Tongue (tissue), 2 donors: Measurements from ENCODE around the gene ATP6V1G3. TPM values are rescaled to one million over a fixed set of nuclear protein-coding genes. Genes with fewer than 3 reads are reported as not detected.
"Not testable (repeated sequence)": the region's sequence is repeated elsewhere in the genome, so short reads cannot be mapped to it uniquely, and the experiment has no call there.

Experiments used
- DNase-seq: peaks from one replicate; pipeline ENCODE4 v3.0.0-alpha.2; 2015
- total RNA-seq: library from RNA; depleted of rRNA; stranded (reverse); fragments of >200 nt; gene quantifications from one replicate; pipeline ENCODE4 v1.2.3, GENCODE V29; 2014

Gene ATP6V1G3
- total RNA-seq, result not detected

GRCh38 chr1:198540580-198540979, at the start of gene ATP6V1G3:
TSS of gene ATP6V1G3 (minus strand) at chr1:198540680. CDS start at chr1:198540650, 30 bp downstream.
- DNase-seq, result no peak

GRCh38 chr1:198588845-198589244, 48.4 kb upstream of the ATP6V1G3 start:
- no peak for DNase-seq

GRCh38 chr1:198584163-198584562, 43.7 kb upstream of the ATP6V1G3 start:
- no peak for DNase-seq

GRCh38 chr1:198583209-198583802, 42.8 kb upstream of the ATP6V1G3 start:
- not testable (repeated sequence) for DNase-seq

GRCh38 chr1:198577444-198577843, 37.0 kb upstream of the ATP6V1G3 start:
- no peak for DNase-seq

GRCh38 chr1:198575798-198576641, 35.5 kb upstream of the ATP6V1G3 start:
- DNase-seq, result no peak

- no peak for DNase-seq
These were observed 34.8 kb upstream of the ATP6V1G3 start for GRCh38 chr1:198575292-198575691.

GRCh38 chr1:198574325-198574724, 33.8 kb upstream of the ATP6V1G3 start:
- no peak for DNase-seq

- no peak for DNase-seq
These were observed 24.2 kb upstream of the ATP6V1G3 start for GRCh38 chr1:198564716-198565115.

GRCh38 chr1:198564157-198564556, 23.7 kb upstream of the ATP6V1G3 start:
- DNase-seq, result no peak

GRCh38 chr1:198563583-198563982, 23.1 kb upstream of the ATP6V1G3 start:
- DNase-seq, result no peak

GRCh38 chr1:198560161-198560560, 19.7 kb upstream of the ATP6V1G3 start:
- DNase-seq, result peak; percentile 11

GRCh38 chr1:198559362-198559761, 18.9 kb upstream of the ATP6V1G3 start:
- DNase-seq, result no peak

GRCh38 chr1:198558402-198558801, 17.9 kb upstream of the ATP6V1G3 start:
- no peak for DNase-seq

GRCh38 chr1:198556971-198557370, 16.5 kb upstream of the ATP6V1G3 start:
- peak; percentile 37 for DNase-seq

- no peak for DNase-seq
These were observed 12.4 kb upstream of the ATP6V1G3 start for GRCh38 chr1:198552668-198553416.

- DNase-seq, result no peak
These were observed 10.6 kb upstream of the ATP6V1G3 start for GRCh38 chr1:198550941-198551524.

GRCh38 chr1:198549866-198550265, 9.4 kb upstream of the ATP6V1G3 start:
- DNase-seq, result no peak

- no peak for DNase-seq
These were observed 8.4 kb upstream of the ATP6V1G3 start for GRCh38 chr1:198548890-198549289.

GRCh38 chr1:198545156-198545555, 4.7 kb upstream of the ATP6V1G3 start:
- no peak for DNase-seq

- DNase-seq, result no peak
These were observed 3.8 kb upstream of the ATP6V1G3 start for GRCh38 chr1:198544265-198544664.

- DNase-seq, result no peak
These were observed 3.3 kb upstream of the ATP6V1G3 start for GRCh38 chr1:198543670-198544260.
